GM23338 (cell line): ENCODE data around the gene IGF2R. TPM values are rescaled to one million over a fixed set of nuclear protein-coding genes. Genes with fewer than 3 reads are reported as not detected.

Experiments
- ATAC-seq: fragments of 200-7000 bp; cut with Tn5 transposase; 3 replicates; pipeline ENCODE4 v1.9.1; 2020
- DNase-seq: peaks from one replicate; pipeline ENCODE4 v3.0.0-alpha.2; 2015; ENCODE audit warnings: low spot score
- H2AFZ ChIP-seq: fragments of 200-600 bp; sonication (generic); 2 replicates; pipeline ENCODE4 v1.8.0; 2016; ENCODE audit warnings: antibody characterized with exemption, mild to moderate bottlenecking, moderate library complexity
- H3F3A ChIP-seq: fragments of 200-600 bp; sonication (generic); replicated peaks from 2 replicates; pipeline ENCODE4 v1.8.0; 2017; ENCODE audit warnings: antibody characterized with exemption, mixed run types, low read depth
- H3K27ac ChIP-seq: fragments of 200-600 bp; sonication (generic); 2 replicates; pipeline ENCODE4 v1.6.1; 2016; ENCODE audit warnings: low read depth
- H3K27me3 ChIP-seq: fragments of 200-600 bp; sonication (generic); 2 replicates; pipeline ENCODE4 v1.8.0; 2016; ENCODE audit warnings: mild to moderate bottlenecking, mixed run types, moderate library complexity; ENCODE audit not compliant: insufficient read depth
- H3K36me3 ChIP-seq: fragments of 200-600 bp; sonication (generic); 2 replicates; pipeline ENCODE4 v1.8.0; 2016; ENCODE audit warnings: mild to moderate bottlenecking; ENCODE audit not compliant: insufficient read depth
- H3K4me1 ChIP-seq: fragments of 200-600 bp; sonication (generic); 2 replicates; pipeline ENCODE4 v1.8.0; 2016; ENCODE audit warnings: mild to moderate bottlenecking, moderate library complexity; ENCODE audit not compliant: insufficient read depth
- H3K4me2 ChIP-seq: fragments of 200-600 bp; sonication (generic); 2 replicates; pipeline ENCODE4 v1.7.1; 2017; ENCODE audit warnings: mixed run types
- H3K4me3 ChIP-seq: fragments of 200-600 bp; sonication (generic); 2 replicates; pipeline ENCODE4 v1.6.1; 2016; ENCODE audit warnings: mixed run types
- H3K79me2 ChIP-seq: fragments of 200-600 bp; sonication (generic); replicated peaks from 2 replicates; pipeline ENCODE4 v1.8.0; 2017; ENCODE audit warnings: mild to moderate bottlenecking; ENCODE audit not compliant: insufficient read depth
- H3K9me2 ChIP-seq: fragments of 200-600 bp; sonication (generic); 2 replicates; pipeline ENCODE4 v1.8.0; 2017; ENCODE audit not compliant: insufficient read depth
- H4K20me1 ChIP-seq: fragments of 200-600 bp; sonication (generic); replicated peaks from 2 replicates; pipeline ENCODE4 v1.8.0; 2017; ENCODE audit warnings: mild to moderate bottlenecking; ENCODE audit not compliant: insufficient read depth
- H3K27ac Mint-ChIP-seq: 2 replicates; pipeline ENCODE4 v1.8.0; 2020; ENCODE audit warnings: inconsistent platforms, mild to moderate bottlenecking, moderate library complexity, mixed read lengths
- H3K27me3 Mint-ChIP-seq: 3 replicates; pipeline ENCODE4 v1.8.0; 2022; ENCODE audit warnings: low read depth, mild to moderate bottlenecking, moderate library complexity, mixed read lengths, inconsistent platforms; ENCODE audit not compliant: insufficient read depth, poor library complexity
- H3K36me3 Mint-ChIP-seq: 3 replicates; pipeline ENCODE4 v1.8.0; 2021; ENCODE audit warnings: low read depth, mild to moderate bottlenecking, inconsistent platforms, moderate library complexity, mixed read lengths
- H3K4me1 Mint-ChIP-seq: 3 replicates; pipeline ENCODE4 v1.8.0; 2020; ENCODE audit warnings: mild to moderate bottlenecking, inconsistent platforms, mixed read lengths
- H3K4me3 Mint-ChIP-seq: 3 replicates; pipeline ENCODE4 v1.8.0; 2021; ENCODE audit warnings: moderate library complexity, mild to moderate bottlenecking, inconsistent platforms, mixed read lengths
- H3K9me3 Mint-ChIP-seq: 3 replicates; pipeline ENCODE4 v1.8.0; 2020; ENCODE audit warnings: moderate library complexity, mild to moderate bottlenecking, inconsistent platforms, mixed read lengths
- CREB1 ChIP-seq: fragments of 250-450 bp; sonication (Bioruptor Pico); IDR thresholded peaks from 2 replicates; pipeline ENCODE4 v1.5.0; 2020; ENCODE audit warnings: low read depth, mild to moderate bottlenecking, moderate library complexity
- EZH2 ChIP-seq: fragments of 200-600 bp; sonication (generic); IDR thresholded peaks from one replicate; pipeline ENCODE4 v1.8.0; 2017; ENCODE audit warnings: antibody characterized with exemption, mild to moderate bottlenecking, low read depth; ENCODE audit not compliant: unreplicated experiment
- EZH2phosphoT487 ChIP-seq: fragments of 200-600 bp; sonication (generic); IDR thresholded peaks from one replicate; pipeline ENCODE4 v1.8.1; 2018; ENCODE audit warnings: antibody characterized with exemption; ENCODE audit not compliant: unreplicated experiment
- JUNB ChIP-seq: IDR thresholded peaks from one replicate; pipeline ENCODE4 v1.6.1; 2016; ENCODE audit warnings: antibody characterized with exemption; ENCODE audit not compliant: unreplicated experiment
- NANOG ChIP-seq: IDR thresholded peaks from 2 replicates; pipeline ENCODE4 v1.6.1; 2016; ENCODE audit warnings: antibody characterized with exemption, borderline replicate concordance
- POLR2AphosphoS5 ChIP-seq: IDR thresholded peaks from 2 replicates; pipeline ENCODE4 v1.6.1; 2016; ENCODE audit warnings: antibody characterized with exemption, low read depth
- STAT1 ChIP-seq: IDR thresholded peaks from one replicate; pipeline ENCODE4 v1.6.1; 2016; ENCODE audit warnings: antibody characterized with exemption; ENCODE audit not compliant: unreplicated experiment
- ZNF114 ChIP-seq: fragments of 250-450 bp; sonication (Bioruptor Pico); IDR thresholded peaks from 2 replicates; pipeline ENCODE4 v1.5.0; 2020; ENCODE audit warnings: mild to moderate bottlenecking, moderate library complexity
- ZNF331 ChIP-seq: fragments of 250-450 bp; sonication (Bioruptor Pico); IDR thresholded peaks from 2 replicates; pipeline ENCODE4 v1.5.0; 2020; ENCODE audit warnings: low read depth, mild to moderate bottlenecking, moderate library complexity
- polyA plus RNA-seq: library from polyadenylated mRNA; unstranded; fragments of >200 nt; fragmentation: Nextera tagmentation; extraction: Ambion mirVana; gene quantifications from 2 replicates; pipeline ENCODE4 v1.2.1, GENCODE V29; 2016
- total RNA-seq: library from RNA; depleted of rRNA; stranded (reverse); fragments of >200 nt; shearing (Covaris generic); gene quantifications from 2 replicates; pipeline ENCODE4 v1.2.3, GENCODE V29; 2014
- TF ChIP-seq, protein P1 (sequence below): IDR thresholded peaks from 2 replicates; pipeline ENCODE4 v1.6.1; 2016; ENCODE audit warnings: antibody characterized with exemption
- TF ChIP-seq, protein P2 (sequence below): IDR thresholded peaks from one replicate; pipeline ENCODE4 v1.6.1; 2018; ENCODE audit warnings: antibody characterized with exemption; ENCODE audit not compliant: unreplicated experiment
- TF ChIP-seq, protein P3 (sequence below), 2 experiments: fragments of 200-600 bp in 1 of 2; sonication (generic) in 1 of 2; conservative IDR thresholded peaks; 2 replicates each; pipeline versions ENCODE4 v1.5.1 to v1.6.1; 2016 to 2017; ENCODE audit warnings: antibody characterized with exemption in 2 of 2, low read depth in 2 of 2, mild to moderate bottlenecking in 2 of 2, moderate library complexity in 1 of 2

The IGF2R gene
- total and polyA plus RNA-seq, 2 experiments from 2014 or later = 12.5 to 76.4 TPM

DNA sequence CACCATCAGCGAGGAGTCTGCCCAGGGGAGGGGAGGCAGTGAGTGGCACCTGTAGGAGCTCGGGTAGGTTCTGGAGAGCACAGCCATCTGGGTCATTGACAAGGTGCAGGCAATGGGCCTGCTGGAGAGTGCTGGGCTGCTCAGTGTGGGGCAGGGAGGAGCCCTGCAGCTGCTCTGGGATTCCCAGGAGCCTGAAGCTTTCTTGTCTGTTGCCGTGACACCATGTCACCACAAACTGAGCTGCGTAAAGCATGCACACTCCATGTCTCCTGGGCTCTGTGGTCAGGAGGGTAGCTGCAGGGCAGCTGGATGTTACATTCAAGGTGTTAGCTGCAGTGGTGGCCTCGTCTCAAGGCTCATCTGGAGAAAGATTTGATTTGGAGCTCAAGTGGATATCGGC lies 148.3 kb downstream of the IGF2R start:
- Histone ChIP-seq H2AFZ (no peak overlapping the region), H3K4me3 (no peak overlapping the region), H3K9me2 (no peaks in the 10 kb centered on the region), H3K4me1 (no peaks in the 10 kb centered on the region), H3K27ac (no peak overlapping the region), H4K20me1 (no peaks in the 10 kb centered on the region), H3K4me2 (no peak overlapping the region), H3F3A (no peaks in the 10 kb centered on the region), H3K27me3 (no peaks in the 10 kb centered on the region), H3K79me2 (no peaks in the 10 kb centered on the region), H3K36me3 (no peaks in the 10 kb centered on the region)
- DNase-seq (no peak), ATAC-seq (no peak)
- no peak for TF ChIP-seq EZH2
- no peak for TF ChIP-seq JUNB
- no peak for TF ChIP-seq POLR2AphosphoS5
- TF ChIP-seq, protein P1, sequence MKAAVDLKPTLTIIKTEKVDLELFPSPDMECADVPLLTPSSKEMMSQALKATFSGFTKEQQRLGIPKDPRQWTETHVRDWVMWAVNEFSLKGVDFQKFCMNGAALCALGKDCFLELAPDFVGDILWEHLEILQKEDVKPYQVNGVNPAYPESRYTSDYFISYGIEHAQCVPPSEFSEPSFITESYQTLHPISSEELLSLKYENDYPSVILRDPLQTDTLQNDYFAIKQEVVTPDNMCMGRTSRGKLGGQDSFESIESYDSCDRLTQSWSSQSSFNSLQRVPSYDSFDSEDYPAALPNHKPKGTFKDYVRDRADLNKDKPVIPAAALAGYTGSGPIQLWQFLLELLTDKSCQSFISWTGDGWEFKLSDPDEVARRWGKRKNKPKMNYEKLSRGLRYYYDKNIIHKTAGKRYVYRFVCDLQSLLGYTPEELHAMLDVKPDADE = no peak
- TF ChIP-seq ZNF331 (CRISPR knock-in tag) = no peak
- H3K36me3 Mint-ChIP-seq = peaks cover 34% of the 10 kb centered on the region
- H3K27me3 Mint-ChIP-seq = peaks cover 4% of the 10 kb centered on the region
- peaks cover under 1% of the 10 kb centered on the region; the same call in 1 of the 3 replicates for H3K4me1 Mint-ChIP-seq
- peaks cover 24% of the 10 kb centered on the region for H3K9me3 Mint-ChIP-seq
- no peak overlapping the region for H3K27ac Mint-ChIP-seq
- no peak overlapping the region for H3K4me3 Mint-ChIP-seq

DNA sequence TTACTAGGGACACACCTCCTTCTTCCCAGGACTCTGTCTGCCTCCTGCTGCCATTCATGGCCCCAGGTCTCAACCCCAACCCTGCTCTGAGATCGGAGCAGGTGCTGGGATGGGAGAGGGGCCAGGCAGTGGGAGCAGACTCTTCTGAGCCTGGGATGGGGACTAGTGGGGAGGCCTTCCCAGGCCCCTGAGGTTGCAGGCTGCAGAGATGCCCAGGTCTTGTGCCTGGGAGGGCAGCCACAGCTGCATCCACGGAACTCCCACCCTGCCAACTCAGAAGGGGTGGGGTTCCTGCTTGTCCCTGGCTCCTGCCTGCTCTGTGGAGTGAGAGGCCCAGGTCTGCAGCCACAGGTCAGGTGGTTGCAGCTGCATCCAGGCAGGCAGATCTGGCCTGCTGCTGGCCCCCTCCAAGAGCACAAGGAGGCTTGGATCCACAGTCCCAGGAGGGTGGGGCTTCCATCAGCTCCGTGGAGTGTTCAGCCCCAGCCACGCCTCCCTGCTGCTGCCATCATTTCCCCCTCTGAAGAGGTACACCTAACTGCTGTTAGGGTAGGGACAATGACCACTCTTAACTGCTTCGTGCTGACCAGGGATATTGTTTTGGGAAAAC lies 149.8 kb downstream of the IGF2R start:
- no peak overlapping the region for H2AFZ ChIP-seq
- H3K9me3 Mint-ChIP-seq = peaks cover 24% of the 10 kb centered on the region
- H3F3A ChIP-seq = no peaks in the 10 kb centered on the region
- H3K4me2 ChIP-seq = no peak overlapping the region
- ATAC-seq (no peak), DNase-seq (no peak)
- H4K20me1 ChIP-seq = no peaks in the 10 kb centered on the region
- H3K36me3 Mint-ChIP-seq = peaks cover 31% of the 10 kb centered on the region
- H3K27ac Mint-ChIP-seq = no peak overlapping the region
- H3K27me3 ChIP-seq = no peaks in the 10 kb centered on the region
- no peaks in the 10 kb centered on the region for H3K79me2 ChIP-seq
- peaks cover 3% of the 10 kb centered on the region for H3K27me3 Mint-ChIP-seq
- no peak overlapping the region for H3K4me3 ChIP-seq
- no peaks in the 10 kb centered on the region for H3K4me1 Mint-ChIP-seq
- H3K4me1 ChIP-seq = no peaks in the 10 kb centered on the region
- no peak overlapping the region for H3K27ac ChIP-seq
- H3K9me2 ChIP-seq = no peaks in the 10 kb centered on the region
- H3K4me3 Mint-ChIP-seq = no peak overlapping the region
- H3K36me3 ChIP-seq = no peaks in the 10 kb centered on the region
- no peak for TF ChIP-seq EZH2phosphoT487
- no peak for TF ChIP-seq POLR2AphosphoS5
- TF ChIP-seq NANOG = no peak
- no peak for TF ChIP-seq JUNB
- no peak for TF ChIP-seq CREB1 (CRISPR knock-in tag)
- TF ChIP-seq, protein P2, sequence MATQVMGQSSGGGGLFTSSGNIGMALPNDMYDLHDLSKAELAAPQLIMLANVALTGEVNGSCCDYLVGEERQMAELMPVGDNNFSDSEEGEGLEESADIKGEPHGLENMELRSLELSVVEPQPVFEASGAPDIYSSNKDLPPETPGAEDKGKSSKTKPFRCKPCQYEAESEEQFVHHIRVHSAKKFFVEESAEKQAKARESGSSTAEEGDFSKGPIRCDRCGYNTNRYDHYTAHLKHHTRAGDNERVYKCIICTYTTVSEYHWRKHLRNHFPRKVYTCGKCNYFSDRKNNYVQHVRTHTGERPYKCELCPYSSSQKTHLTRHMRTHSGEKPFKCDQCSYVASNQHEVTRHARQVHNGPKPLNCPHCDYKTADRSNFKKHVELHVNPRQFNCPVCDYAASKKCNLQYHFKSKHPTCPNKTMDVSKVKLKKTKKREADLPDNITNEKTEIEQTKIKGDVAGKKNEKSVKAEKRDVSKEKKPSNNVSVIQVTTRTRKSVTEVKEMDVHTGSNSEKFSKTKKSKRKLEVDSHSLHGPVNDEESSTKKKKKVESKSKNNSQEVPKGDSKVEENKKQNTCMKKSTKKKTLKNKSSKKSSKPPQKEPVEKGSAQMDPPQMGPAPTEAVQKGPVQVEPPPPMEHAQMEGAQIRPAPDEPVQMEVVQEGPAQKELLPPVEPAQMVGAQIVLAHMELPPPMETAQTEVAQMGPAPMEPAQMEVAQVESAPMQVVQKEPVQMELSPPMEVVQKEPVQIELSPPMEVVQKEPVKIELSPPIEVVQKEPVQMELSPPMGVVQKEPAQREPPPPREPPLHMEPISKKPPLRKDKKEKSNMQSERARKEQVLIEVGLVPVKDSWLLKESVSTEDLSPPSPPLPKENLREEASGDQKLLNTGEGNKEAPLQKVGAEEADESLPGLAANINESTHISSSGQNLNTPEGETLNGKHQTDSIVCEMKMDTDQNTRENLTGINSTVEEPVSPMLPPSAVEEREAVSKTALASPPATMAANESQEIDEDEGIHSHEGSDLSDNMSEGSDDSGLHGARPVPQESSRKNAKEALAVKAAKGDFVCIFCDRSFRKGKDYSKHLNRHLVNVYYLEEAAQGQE = no peak
- no peak for TF ChIP-seq ZNF114 (CRISPR knock-in tag)
- no peak for TF ChIP-seq ZNF331 (CRISPR knock-in tag)
- TF ChIP-seq STAT1 = no peak
- TF ChIP-seq, protein P3, sequence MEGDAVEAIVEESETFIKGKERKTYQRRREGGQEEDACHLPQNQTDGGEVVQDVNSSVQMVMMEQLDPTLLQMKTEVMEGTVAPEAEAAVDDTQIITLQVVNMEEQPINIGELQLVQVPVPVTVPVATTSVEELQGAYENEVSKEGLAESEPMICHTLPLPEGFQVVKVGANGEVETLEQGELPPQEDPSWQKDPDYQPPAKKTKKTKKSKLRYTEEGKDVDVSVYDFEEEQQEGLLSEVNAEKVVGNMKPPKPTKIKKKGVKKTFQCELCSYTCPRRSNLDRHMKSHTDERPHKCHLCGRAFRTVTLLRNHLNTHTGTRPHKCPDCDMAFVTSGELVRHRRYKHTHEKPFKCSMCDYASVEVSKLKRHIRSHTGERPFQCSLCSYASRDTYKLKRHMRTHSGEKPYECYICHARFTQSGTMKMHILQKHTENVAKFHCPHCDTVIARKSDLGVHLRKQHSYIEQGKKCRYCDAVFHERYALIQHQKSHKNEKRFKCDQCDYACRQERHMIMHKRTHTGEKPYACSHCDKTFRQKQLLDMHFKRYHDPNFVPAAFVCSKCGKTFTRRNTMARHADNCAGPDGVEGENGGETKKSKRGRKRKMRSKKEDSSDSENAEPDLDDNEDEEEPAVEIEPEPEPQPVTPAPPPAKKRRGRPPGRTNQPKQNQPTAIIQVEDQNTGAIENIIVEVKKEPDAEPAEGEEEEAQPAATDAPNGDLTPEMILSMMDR (conservative IDR thresholded peaks at IDR 0.05; ENCODE audit: low read depth in 2 of 2) = no peak
